ENCODE measurements around the gene ABR. TPM values are rescaled to one million over a fixed set of nuclear protein-coding genes. Genes with fewer than 3 reads are reported as not detected.

Gene ABR
- total and polyA plus RNA-seq, 2 of the 8 experiments (the other 6 are each of a cell fraction or from before 2014, with no cell fraction given) = 44.8 to 47.2 TPM

- FAIRE-seq = no peak
- Histone ChIP-seq H3K9me3 (ENCODE audit: insufficient read depth in 2 of 2, low read depth in 1 of 2, low read length in 1 of 2) (no peaks in the 10 kb centered on the region), H4K20me1 (replicated peaks in 1 of 2; ENCODE audit: control insufficient read depth in 1 of 2, insufficient read depth in 2 of 2, low read length in 2 of 2) (no peaks in the 10 kb centered on the region), H2AFZ (ENCODE audit: low read length) (no peak overlapping the region), H3K4me3 (ENCODE audit: extremely low read depth in 1 of 4, insufficient read depth in 2 of 4, low read depth in 3 of 4, low read length in 4 of 4) (peak overlapping the region in 1 of 4 experiments; percentile 23; a peak in 1 of 8 replicates), H3K79me1 (ENCODE audit: low read depth, low read length) (no peaks in the 10 kb centered on the region), H3K27me3 (replicated peaks in 1 of 4; ENCODE audit: control insufficient read depth in 3 of 4, extremely low read depth in 1 of 4, insufficient read depth in 3 of 4, low read length in 3 of 4) (peaks cover 0 to 9% (median 6%) of the 10 kb centered on the region in 4 experiments; a peak in 5 of 7 replicates), H3K79me2 (ENCODE audit: control insufficient read depth in 1 of 2, insufficient read depth in 2 of 2, low read length in 2 of 2) (no peaks in the 10 kb centered on the region), H3K23me2 (ENCODE audit: low read depth, low read length) (no peaks in the 10 kb centered on the region), H2BK15ac (ENCODE audit: low read length) (no peak overlapping the region), H3K27ac (ENCODE audit: low read depth, low read length) (no peak overlapping the region), H3K9ac (replicated peaks in 1 of 4; ENCODE audit: extremely low read depth in 1 of 4, low read depth in 3 of 4, low read length in 3 of 4) (no peak overlapping the region), H4K91ac (replicated peaks; ENCODE audit: insufficient read length, low read length) (no peak overlapping the region), H2BK12ac (ENCODE audit: low read depth, low read length) (no peak overlapping the region), H3K14ac (ENCODE audit: insufficient read length) (no peak overlapping the region), H3K4me2 (ENCODE audit: insufficient read depth in 1 of 2, low read depth in 2 of 2, low read length in 2 of 2) (peak overlapping the region in 1 of 2 experiments; percentile 1; a peak in 1 of 4 replicates), H2AK5ac (ENCODE audit: low read depth, low read length) (no peak overlapping the region), H2BK5ac (ENCODE audit: low read depth, low read length) (no peak overlapping the region), H3K23ac (ENCODE audit: insufficient read length) (no peak overlapping the region), H3K36me3 (ENCODE audit: control insufficient read depth in 2 of 4, insufficient read depth in 4 of 4, low read length in 3 of 4) (no peaks in the 10 kb centered on the region), H3K4ac (replicated peaks; ENCODE audit: insufficient read length, low read depth, low read length) (peak overlapping the region; percentile 38), H2BK120ac (replicated peaks; ENCODE audit: low read depth, low read length) (no peak overlapping the region), H3K4me1 (replicated peaks in 1 of 4; ENCODE audit: control insufficient read depth in 3 of 4, insufficient read depth in 4 of 4, low read length in 3 of 4) (peaks cover 0 to 15% (median 6%) of the 10 kb centered on the region in 4 experiments; a peak in 5 of 7 replicates), H2BK20ac (ENCODE audit: low read length) (no peak overlapping the region), H3K56ac (replicated peaks; ENCODE audit: insufficient read length, low read depth, low read length) (no peak overlapping the region), H4K5ac (ENCODE audit: insufficient read length, low read depth, low read length) (no peak overlapping the region), H4K8ac (ENCODE audit: extremely low read depth, insufficient read depth, low read length) (no peak overlapping the region), H3K18ac (ENCODE audit: extremely low read depth, low read length) (0 out of 2 replicates have a peak overlapping the region, but pooled peaks have one; percentile 68)
- DNase-seq (ENCODE audit: low read depth in 1 of 2, low spot score in 2 of 2) = no peak
- CTCF ChIA-PET (ENCODE audit: partially characterized antibody) = interaction anchor here (0.6 to 6.4 kb wide), 18 partner anchors 10 to 130 kb away, joined by 3 to 63 read pairs (median 6); no protein-coding TSS in a partner anchor
- POLR2A ChIA-PET (ENCODE audit: partially characterized antibody) = interaction anchor here (0.6 to 1.0 kb wide), 2 partner anchors 9 to 34 kb away, joined by 3 to 4 read pairs; no protein-coding TSS in a partner anchor
- 80% methylated on average over 13 of the region's 13 CpGs; no CpG with 5 or more reads in 1 of the 2 experiments for WGBS, 2 experiments (ENCODE audit: extremely low coverage in 1 of 2, insufficient coverage in 1 of 2, insufficient read length in 1 of 2, insufficient replicate concordance in 2 of 2, low coverage in 1 of 2, low lambda C conversion rate in 2 of 2, missing lambda C conversion rate in 1 of 2)
- TF ChIP-seq ASH2L (IDR thresholded peaks at IDR 0.05; ENCODE audit: low read length) = no peak
- TF ChIP-seq SIN3A (conservative IDR thresholded peaks at IDR 0.05 in 1 of 2, IDR thresholded peaks at IDR 0.05 in 1 of 2; ENCODE audit: low read depth in 1 of 2, low read length in 2 of 2) = no peak
- TF ChIP-seq, protein P1, sequence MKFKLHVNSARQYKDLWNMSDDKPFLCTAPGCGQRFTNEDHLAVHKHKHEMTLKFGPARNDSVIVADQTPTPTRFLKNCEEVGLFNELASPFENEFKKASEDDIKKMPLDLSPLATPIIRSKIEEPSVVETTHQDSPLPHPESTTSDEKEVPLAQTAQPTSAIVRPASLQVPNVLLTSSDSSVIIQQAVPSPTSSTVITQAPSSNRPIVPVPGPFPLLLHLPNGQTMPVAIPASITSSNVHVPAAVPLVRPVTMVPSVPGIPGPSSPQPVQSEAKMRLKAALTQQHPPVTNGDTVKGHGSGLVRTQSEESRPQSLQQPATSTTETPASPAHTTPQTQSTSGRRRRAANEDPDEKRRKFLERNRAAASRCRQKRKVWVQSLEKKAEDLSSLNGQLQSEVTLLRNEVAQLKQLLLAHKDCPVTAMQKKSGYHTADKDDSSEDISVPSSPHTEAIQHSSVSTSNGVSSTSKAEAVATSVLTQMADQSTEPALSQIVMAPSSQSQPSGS (IDR thresholded peaks at IDR 0.05; ENCODE audit: low read length) = no peak
- no peak for TF ChIP-seq SP1 (IDR thresholded peaks at IDR 0.05; ENCODE audit: low read depth, low read length)
- no peak for TF ChIP-seq YY1 (IDR thresholded peaks at IDR 0.05; ENCODE audit: low read depth, low read length)
- no peak for TF ChIP-seq TBP (IDR thresholded peaks at IDR 0.05; ENCODE audit: low read depth, low read length)
Measured at GRCh38 chr17:1186214-1186820, 6.5 kb upstream of the ABR start.
